ENCODE results near the gene KCTD21. TPM values are rescaled to one million over a fixed set of nuclear protein-coding genes. Genes with fewer than 3 reads are reported as not detected.

The KCTD21 gene
- total RNA-seq, 1 donor from 2014 or later = 5.2 TPM

- Mint-ChIP-seq H3K4me1 (no peaks in the 10 kb centered on the region), H3K27ac (no peak overlapping the region), H3K27me3 (ENCODE audit: low read depth) (no peaks in the 10 kb centered on the region), H3K36me3 (peaks cover 17% of the 10 kb centered on the region), H3K9me3 (no peaks in the 10 kb centered on the region), H3K4me3 (no peak overlapping the region)
- DNase-seq (ENCODE audit: low spot score in 2 of 2, unreplicated experiment in 2 of 2) = no peak
- no peak for TF ChIP-seq CTCF (IDR thresholded peaks at IDR 0.05; ENCODE audit: unreplicated experiment)
Measured at GRCh38 chr11:78149646-78150045, 38.8 kb downstream of the KCTD21 start.

- no peak for TF ChIP-seq CTCF (IDR thresholded peaks at IDR 0.05; ENCODE audit: unreplicated experiment)
Measured at GRCh38 chr11:78147807-78148206, 40.6 kb downstream of the KCTD21 start.

GRCh38 chr11:78145511-78146025 is 42.9 kb downstream of the KCTD21 start:
- no peak for TF ChIP-seq CTCF (IDR thresholded peaks at IDR 0.05; ENCODE audit: unreplicated experiment)
- no peaks in the 10 kb centered on the region for H3K27me3 Mint-ChIP-seq (ENCODE audit: low read depth)
- peaks cover 13% of the 10 kb centered on the region for H3K36me3 Mint-ChIP-seq
- no peak overlapping the region for H3K4me3 Mint-ChIP-seq
- H3K9me3 Mint-ChIP-seq = no peaks in the 10 kb centered on the region
- H3K4me1 Mint-ChIP-seq = peaks cover 6% of the 10 kb centered on the region
- no peak overlapping the region for H3K27ac Mint-ChIP-seq
- DNase-seq (ENCODE audit: low spot score in 2 of 2, unreplicated experiment in 2 of 2) = no peak

More at GRCh38 chr11:78147807-78148206, 40.6 kb downstream of the KCTD21 start:
- Mint-ChIP-seq H3K4me1 (no peaks in the 10 kb centered on the region), H3K27ac (no peak overlapping the region), H3K36me3 (peaks cover 17% of the 10 kb centered on the region), H3K27me3 (ENCODE audit: low read depth) (no peaks in the 10 kb centered on the region), H3K9me3 (no peaks in the 10 kb centered on the region), H3K4me3 (no peak overlapping the region)
- no peak for DNase-seq (ENCODE audit: low spot score in 2 of 2, unreplicated experiment in 2 of 2)

GRCh38 chr11:78140392-78141077 is 47.9 kb downstream of the KCTD21 start:
- H3K4me3 Mint-ChIP-seq = peak overlapping the region; percentile 96
- peaks cover 23% of the 10 kb centered on the region for H3K36me3 Mint-ChIP-seq
- DNase-seq (ENCODE audit: low spot score in 2 of 2, unreplicated experiment in 2 of 2) = no peak

More at GRCh38 chr11:78140392-78141077, 47.9 kb downstream of the KCTD21 start:
- Mint-ChIP-seq H3K27me3 (ENCODE audit: low read depth) (no peaks in the 10 kb centered on the region), H3K27ac (peak overlapping the region; percentile 79), H3K4me1 (peaks cover 22% of the 10 kb centered on the region), H3K9me3 (no peaks in the 10 kb centered on the region)
- TF ChIP-seq CTCF (IDR thresholded peaks at IDR 0.05; ENCODE audit: unreplicated experiment) = no peak

Measured in mesothelial cell of epicardium (in vitro differentiated cells).